Endothelial cell (in vitro differentiated cells): Measurements from ENCODE around the gene NFS1. TPM values are rescaled to one million over a fixed set of nuclear protein-coding genes. Genes with fewer than 3 reads are reported as not detected.

ENCODE experiments used
- DNase-seq: peaks from one replicate; pipeline ENCODE4 v3.0.0; 2021; ENCODE audit warnings: low spot score
- H3K27ac Mint-ChIP-seq: one replicate; pipeline ENCODE4 v1.8.0; 2021; ENCODE audit warnings: mixed read lengths, inconsistent platforms; ENCODE audit not compliant: unreplicated experiment
- H3K27me3 Mint-ChIP-seq: one replicate; pipeline ENCODE4 v1.8.0; 2021; ENCODE audit warnings: mild to moderate bottlenecking, moderate library complexity, mixed read lengths, inconsistent platforms; ENCODE audit not compliant: unreplicated experiment
- H3K36me3 Mint-ChIP-seq: one replicate; pipeline ENCODE4 v1.8.0; 2021; ENCODE audit warnings: mild to moderate bottlenecking, low read depth, mixed read lengths, inconsistent platforms; ENCODE audit not compliant: unreplicated experiment
- H3K4me1 Mint-ChIP-seq: one replicate; pipeline ENCODE4 v1.8.0; 2021; ENCODE audit warnings: mild to moderate bottlenecking, mixed read lengths, inconsistent platforms; ENCODE audit not compliant: unreplicated experiment
- H3K4me3 Mint-ChIP-seq: one replicate; pipeline ENCODE4 v1.8.0; 2021; ENCODE audit warnings: mild to moderate bottlenecking, mixed read lengths, inconsistent platforms; ENCODE audit not compliant: unreplicated experiment
- H3K9me3 Mint-ChIP-seq: one replicate; pipeline ENCODE4 v1.8.0; 2021; ENCODE audit warnings: mixed read lengths, inconsistent platforms; ENCODE audit not compliant: unreplicated experiment
- CTCF ChIP-seq: fragments of 200-600 bp; sonication (generic); IDR thresholded peaks from one replicate; pipeline ENCODE4 v1.5.0; 2021; ENCODE audit warnings: antibody characterized with exemption; ENCODE audit not compliant: unreplicated experiment
- total RNA-seq: library from RNA; stranded (reverse); fragmentation: NEBNext Ultra II Directional; extraction: Animal tissue kit (Norgen Biotek cat#: 25700); gene quantifications from one replicate; pipeline ENCODE4 v1.2.1, GENCODE V29; 2021; ENCODE audit not compliant: unreplicated experiment

The NFS1 gene
- total RNA-seq, 1 donor from 2014 or later, result 18.3 TPM

- no peak for TF ChIP-seq CTCF
- H3K36me3 Mint-ChIP-seq, result peaks cover 31% of the 10 kb centered on the region
- peaks cover 10% of the 10 kb centered on the region for H3K27me3 Mint-ChIP-seq
- no peak for DNase-seq
- H3K4me1 Mint-ChIP-seq, result peaks cover 30% of the 10 kb centered on the region
- peak overlapping the region; percentile 95 for H3K4me3 Mint-ChIP-seq
- H3K27ac Mint-ChIP-seq, result peak overlapping the region; percentile 93
- H3K9me3 Mint-ChIP-seq, result no peaks in the 10 kb centered on the region
Measured at GRCh38 chr20:35699957-35700624, 939 bp upstream of the NFS1 start.

- Mint-ChIP-seq H3K9me3 (no peaks in the 10 kb centered on the region), H3K4me3 (peak overlapping the region; percentile 95), H3K4me1 (peaks cover 30% of the 10 kb centered on the region), H3K36me3 (peaks cover 18% of the 10 kb centered on the region), H3K27ac (peak overlapping the region; percentile 71), H3K27me3 (peaks cover 10% of the 10 kb centered on the region)
- peak; percentile 15 for DNase-seq
- no peak for TF ChIP-seq CTCF
Measured at GRCh38 chr20:35698298-35699126, 640 bp downstream of the NFS1 start.

DNA sequence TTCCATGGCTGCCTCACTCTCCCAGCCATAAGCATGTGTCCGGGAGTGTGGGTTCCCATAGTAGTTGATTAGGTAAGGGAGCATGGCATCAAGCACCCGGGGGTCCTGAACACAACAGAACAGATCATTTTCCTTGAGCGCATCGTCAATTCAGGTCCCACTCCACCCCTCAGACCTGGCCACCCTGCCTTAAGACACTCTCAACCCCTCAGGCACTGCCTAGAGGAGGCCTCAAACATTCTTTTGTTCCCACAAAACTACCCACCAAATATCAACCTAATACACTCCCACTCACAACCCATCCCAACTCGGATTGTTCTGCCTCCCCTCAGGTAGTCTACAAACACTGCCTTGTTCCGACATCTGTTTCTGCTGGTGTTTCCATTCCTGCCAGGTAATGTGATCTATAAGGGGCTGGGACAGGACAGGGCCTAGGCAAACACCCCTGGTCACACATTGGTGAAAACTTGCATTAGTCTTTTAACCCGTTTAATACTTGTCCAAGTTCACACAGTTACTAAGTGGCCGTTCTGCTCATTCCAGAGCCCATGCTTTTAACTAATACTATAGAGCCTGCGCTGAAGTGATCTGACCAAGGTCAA lies 1.4 kb downstream of the NFS1 start:
- Mint-ChIP-seq H3K36me3 (peaks cover 17% of the 10 kb centered on the region), H3K27ac (no peak overlapping the region), H3K4me3 (peak overlapping the region; percentile 95), H3K4me1 (peaks cover 30% of the 10 kb centered on the region), H3K27me3 (peaks cover 10% of the 10 kb centered on the region), H3K9me3 (no peaks in the 10 kb centered on the region)
- no peak for DNase-seq
- no peak for TF ChIP-seq CTCF

DNA sequence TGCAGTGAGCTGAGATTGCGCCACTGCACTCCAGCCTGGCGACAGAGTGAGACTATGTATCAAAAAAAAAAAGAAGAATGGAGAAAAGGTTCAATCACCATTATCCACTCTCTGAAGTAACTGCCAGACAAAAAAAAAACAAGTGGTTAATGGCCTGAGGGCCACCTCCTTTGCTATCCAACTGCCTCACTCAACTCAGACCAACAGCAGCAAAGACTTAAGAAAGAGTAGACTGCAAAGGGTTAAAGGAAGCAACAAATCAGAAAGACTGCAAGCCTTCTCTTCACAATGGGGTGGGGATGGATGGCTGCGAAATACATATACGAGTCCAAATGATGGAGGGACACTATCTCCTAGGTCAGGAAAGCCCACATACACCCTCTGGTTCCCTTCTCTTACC lies 3.2 kb downstream of the NFS1 start:
- no peak for TF ChIP-seq CTCF
- no peak for DNase-seq
- no peak overlapping the region for H3K4me3 Mint-ChIP-seq
- no peaks in the 10 kb centered on the region for H3K9me3 Mint-ChIP-seq
- peaks cover 10% of the 10 kb centered on the region for H3K36me3 Mint-ChIP-seq
- peaks cover 30% of the 10 kb centered on the region for H3K4me1 Mint-ChIP-seq
- peaks cover 10% of the 10 kb centered on the region for H3K27me3 Mint-ChIP-seq
- H3K27ac Mint-ChIP-seq, result no peak overlapping the region
